ENCODE measurements around the gene ST3GAL4.

- TF ChIP-seq CTCF (IDR thresholded peaks at IDR 0.05) (no peak), POLR2A (IDR thresholded peaks at IDR 0.05) (no peak)
These were observed 37.7 kb downstream of the ST3GAL4 start for GRCh38 chr11:126393143-126393542.
